ENCODE measurements around the gene GPALPP1.

DNA sequence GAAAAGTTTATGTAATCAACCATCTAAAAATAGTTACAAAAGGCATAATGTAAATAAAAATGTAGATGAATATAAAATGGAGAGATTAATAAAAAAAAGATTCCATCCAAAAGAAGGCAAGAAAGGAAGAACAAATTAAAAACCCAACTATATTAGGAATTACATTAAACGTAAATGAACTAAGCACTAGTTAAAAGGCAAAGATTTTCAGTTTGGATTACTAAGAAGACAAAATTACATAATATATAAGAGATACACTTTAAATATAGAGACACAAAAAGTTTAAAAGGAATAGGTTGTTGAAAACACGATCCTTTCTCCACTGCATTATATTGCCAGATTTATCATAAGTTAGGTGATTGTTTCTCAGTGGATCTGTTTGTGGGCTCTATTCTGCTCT is 27.3 kb upstream of the GPALPP1 start:
- TF ChIP-seq, protein P1, sequence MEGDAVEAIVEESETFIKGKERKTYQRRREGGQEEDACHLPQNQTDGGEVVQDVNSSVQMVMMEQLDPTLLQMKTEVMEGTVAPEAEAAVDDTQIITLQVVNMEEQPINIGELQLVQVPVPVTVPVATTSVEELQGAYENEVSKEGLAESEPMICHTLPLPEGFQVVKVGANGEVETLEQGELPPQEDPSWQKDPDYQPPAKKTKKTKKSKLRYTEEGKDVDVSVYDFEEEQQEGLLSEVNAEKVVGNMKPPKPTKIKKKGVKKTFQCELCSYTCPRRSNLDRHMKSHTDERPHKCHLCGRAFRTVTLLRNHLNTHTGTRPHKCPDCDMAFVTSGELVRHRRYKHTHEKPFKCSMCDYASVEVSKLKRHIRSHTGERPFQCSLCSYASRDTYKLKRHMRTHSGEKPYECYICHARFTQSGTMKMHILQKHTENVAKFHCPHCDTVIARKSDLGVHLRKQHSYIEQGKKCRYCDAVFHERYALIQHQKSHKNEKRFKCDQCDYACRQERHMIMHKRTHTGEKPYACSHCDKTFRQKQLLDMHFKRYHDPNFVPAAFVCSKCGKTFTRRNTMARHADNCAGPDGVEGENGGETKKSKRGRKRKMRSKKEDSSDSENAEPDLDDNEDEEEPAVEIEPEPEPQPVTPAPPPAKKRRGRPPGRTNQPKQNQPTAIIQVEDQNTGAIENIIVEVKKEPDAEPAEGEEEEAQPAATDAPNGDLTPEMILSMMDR (IDR thresholded peaks at IDR 0.05 in 8 of 11, conservative IDR thresholded peaks at IDR 0.05 in 3 of 11) = no peak
- TF ChIP-seq POLR2AphosphoS5 (IDR thresholded peaks at IDR 0.05) (no peak), POLR2A (IDR thresholded peaks at IDR 0.05) (no peak)

All from spleen (tissue), 7 donors.